ENCODE data around the gene VPS13D. TPM values are rescaled to one million over a fixed set of nuclear protein-coding genes. Genes with fewer than 3 reads are reported as not detected.

The VPS13D gene
- total RNA-seq, 4 donors from 2014 or later, result 60.9 to 91.6 (median 71.6) TPM

DNA sequence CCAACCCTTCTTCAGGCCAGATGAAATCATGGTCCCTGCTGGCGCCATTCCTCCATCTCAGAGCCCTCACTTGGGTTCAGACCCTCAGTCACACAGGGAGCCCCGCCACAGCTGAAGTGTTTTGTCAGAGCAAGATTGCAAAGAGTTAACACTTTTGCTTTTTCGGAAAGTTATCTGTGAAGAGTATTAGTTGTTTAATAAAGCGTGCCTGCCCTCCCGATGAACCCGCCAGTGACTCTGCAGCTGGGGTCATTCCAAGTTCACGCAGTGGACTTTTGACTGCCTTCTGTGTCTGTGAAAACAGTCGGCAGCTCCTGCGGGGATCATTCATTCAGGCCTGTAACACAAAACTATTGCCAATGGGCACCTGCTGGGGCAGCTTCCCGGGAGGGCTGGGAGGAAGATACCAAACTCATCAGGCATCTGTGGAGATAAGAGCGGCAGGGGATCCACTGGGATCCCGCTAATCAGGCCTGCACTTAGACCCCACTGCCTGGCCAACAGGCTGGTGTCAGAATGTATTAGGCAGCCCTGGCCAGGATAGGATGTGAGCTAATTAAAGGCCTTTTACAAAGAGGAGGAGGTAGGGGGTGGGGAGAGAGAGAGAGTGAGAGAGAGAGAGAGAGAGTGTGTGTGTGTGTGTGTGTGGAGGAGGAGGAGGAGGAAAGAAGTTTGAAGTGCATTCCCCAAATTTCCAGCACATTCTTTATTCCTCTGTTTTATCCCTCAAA is 203.7 kb downstream of the VPS13D start:
- in situ Hi-C loops (cut with MboI; ENCODE audit: low sequenced_read_pairs in 4 of 4) (no loop called here), intact Hi-C loops (cut with DNase I; ENCODE audit: low total_unique reads) (no loop called here)
- ATAC-seq (peak; percentile 51 to 65), DNase-seq (peak in 1 of 2 donors; percentile 61)
- H3K4me3 ChIP-seq, result no peak overlapping the region
- H3K27ac ChIP-seq, result peak overlapping the region; percentile 69 to 86 (median 76)
- H3K9me3 ChIP-seq, result no peaks in the 10 kb centered on the region
- no peaks in the 10 kb centered on the region for H3K36me3 ChIP-seq
- no peaks in the 10 kb centered on the region for H3K27me3 ChIP-seq
- peaks cover 36 to 58% of the 10 kb centered on the region in 2 donors for H3K4me1 ChIP-seq
- no peak for TF ChIP-seq POLR2A (IDR thresholded peaks at IDR 0.05)
- TF ChIP-seq CTCF (IDR thresholded peaks at IDR 0.05 in 4 of 5, conservative IDR thresholded peaks at IDR 0.05 in 1 of 5), result no peak

GRCh38 chr1:12434174-12434573 is 204.3 kb downstream of the VPS13D start:
- Histone ChIP-seq H3K4me3 (peak overlapping the region in 1 of 4 donors; percentile 2), H3K27me3 (no peaks in the 10 kb centered on the region)
- ATAC-seq, result peak; percentile 58 to 80

GRCh38 chr1:12434686-12435085 is 204.9 kb downstream of the VPS13D start:
- intact Hi-C loops (cut with DNase I; ENCODE audit: low total_unique reads) (no loop called here), in situ Hi-C loops (cut with MboI; ENCODE audit: low sequenced_read_pairs in 4 of 4) (no loop called here)
- ATAC-seq, result no peak
- H3K27me3 ChIP-seq, result no peaks in the 10 kb centered on the region
- H3K4me1 ChIP-seq, result peaks cover 40 to 68% of the 10 kb centered on the region in 2 donors
- TF ChIP-seq POLR2A (IDR thresholded peaks at IDR 0.05), result no peak
- no peak for TF ChIP-seq CTCF (IDR thresholded peaks at IDR 0.05 in 4 of 5, conservative IDR thresholded peaks at IDR 0.05 in 1 of 5)
- no peaks in the 10 kb centered on the region for H3K36me3 ChIP-seq
- DNase-seq, result no peak
- H3K27ac ChIP-seq, result peak overlapping the region; percentile 69 to 86 (median 76)
- H3K4me3 ChIP-seq, result no peak overlapping the region
- H3K9me3 ChIP-seq, result no peaks in the 10 kb centered on the region

More at GRCh38 chr1:12434174-12434573, 204.3 kb downstream of the VPS13D start:
- in situ Hi-C loops (cut with MboI; ENCODE audit: low sequenced_read_pairs in 4 of 4), result no loop called here
- TF ChIP-seq POLR2A (IDR thresholded peaks at IDR 0.05), result no peak
- TF ChIP-seq CTCF (IDR thresholded peaks at IDR 0.05 in 4 of 5, conservative IDR thresholded peaks at IDR 0.05 in 1 of 5), result no peak
- Histone ChIP-seq H3K4me1 (peaks cover 40 to 64% of the 10 kb centered on the region in 2 donors), H3K27ac (peak overlapping the region; percentile 69 to 86 (median 76)), H3K9me3 (no peaks in the 10 kb centered on the region), H3K36me3 (no peaks in the 10 kb centered on the region)
- no peak for DNase-seq
- intact Hi-C loops (cut with DNase I; ENCODE audit: low total_unique reads), result no loop called here

- Histone ChIP-seq H3K27ac (peak overlapping the region; percentile 37 to 86 (median 76)), H3K4me1 (peaks cover 40 to 68% of the 10 kb centered on the region in 2 donors)
- intact Hi-C loops (cut with DNase I; ENCODE audit: low total_unique reads), result no loop called here
Observed at GRCh38 chr1:12435639-12436344, 206.0 kb downstream of the VPS13D start.

More at GRCh38 chr1:12435639-12436344, 206.0 kb downstream of the VPS13D start:
- Histone ChIP-seq H3K4me3 (no peak overlapping the region), H3K36me3 (no peaks in the 10 kb centered on the region), H3K27me3 (no peaks in the 10 kb centered on the region), H3K9me3 (no peaks in the 10 kb centered on the region)
- in situ Hi-C loops (cut with MboI; ENCODE audit: low sequenced_read_pairs in 4 of 4), result no loop called here
- DNase-seq, result no peak
- TF ChIP-seq POLR2A (IDR thresholded peaks at IDR 0.05) (no peak), CTCF (IDR thresholded peaks at IDR 0.05 in 4 of 5, conservative IDR thresholded peaks at IDR 0.05 in 1 of 5) (no peak)
- ATAC-seq, result peak in 1 of 2 donors; percentile 21
